Muscle of back (tissue), 11 donors: Measurements from ENCODE around the gene BIK. TPM values are rescaled to one million over a fixed set of nuclear protein-coding genes. Genes with fewer than 3 reads are reported as not detected.
"Not testable (repeated sequence)": the region's sequence is repeated elsewhere in the genome, so short reads cannot be mapped to it uniquely, and the experiment has no call there.

Experiments
- DNase-seq, 3 donors: peaks; one replicate each; pipeline versions ENCODE4 v3.0.0 to v3.0.0-alpha.2; 2013
- polyA plus RNA-seq, 10 donors: library from polyadenylated mRNA; unstranded; fragments of 120-200 nt; gene quantifications; one replicate each; pipeline ENCODE4 v1.2.1, GENCODE V29; 2013; ENCODE audit not compliant: insufficient read length in 10 of 10

The BIK gene
- polyA plus RNA-seq, 10 donors = 0.25 to 0.66 (median 0.31) TPM; not detected in 4

DNA sequence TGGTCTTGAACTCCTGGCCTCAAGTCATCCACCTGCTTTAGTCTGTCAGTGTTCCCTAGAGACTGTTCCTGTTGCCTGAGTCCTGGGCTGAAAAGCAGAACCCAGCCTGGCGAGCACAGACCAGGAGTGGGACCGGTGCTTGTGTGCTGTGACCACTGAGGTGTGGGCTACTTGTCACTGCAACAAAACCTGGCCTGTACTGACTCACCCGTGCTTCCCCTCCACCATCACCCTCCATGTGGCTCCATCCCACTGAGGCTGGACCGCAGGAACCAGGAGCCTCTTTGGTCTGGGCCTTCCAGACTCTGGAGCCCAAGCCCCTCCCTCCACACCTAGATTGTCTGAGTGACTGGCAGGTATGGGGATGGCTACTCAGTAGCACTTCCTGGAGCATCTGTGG is 24.0 kb downstream of the BIK start:
- DNase-seq = no peak

DNA sequence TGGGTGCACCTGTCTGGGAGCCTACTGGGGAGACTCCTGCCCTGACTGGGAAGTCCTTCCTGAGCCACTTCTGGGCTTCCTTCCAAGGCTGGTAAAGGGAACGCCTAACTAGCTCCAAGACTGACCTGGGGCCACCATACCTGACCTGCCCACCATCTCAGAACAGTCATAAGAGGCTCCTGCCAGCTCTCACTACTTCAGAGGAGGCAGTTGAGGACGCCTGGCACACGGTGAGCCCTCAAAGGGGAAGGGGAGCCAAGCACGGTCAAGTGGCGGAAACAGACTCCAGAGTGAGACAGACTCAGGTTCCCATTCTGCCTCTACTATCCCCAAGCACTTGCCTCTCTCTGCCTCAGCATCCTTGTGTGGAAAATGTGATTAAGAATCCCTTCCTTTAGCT is 25.0 kb downstream of the BIK start:
- DNase-seq = no peak

DNA sequence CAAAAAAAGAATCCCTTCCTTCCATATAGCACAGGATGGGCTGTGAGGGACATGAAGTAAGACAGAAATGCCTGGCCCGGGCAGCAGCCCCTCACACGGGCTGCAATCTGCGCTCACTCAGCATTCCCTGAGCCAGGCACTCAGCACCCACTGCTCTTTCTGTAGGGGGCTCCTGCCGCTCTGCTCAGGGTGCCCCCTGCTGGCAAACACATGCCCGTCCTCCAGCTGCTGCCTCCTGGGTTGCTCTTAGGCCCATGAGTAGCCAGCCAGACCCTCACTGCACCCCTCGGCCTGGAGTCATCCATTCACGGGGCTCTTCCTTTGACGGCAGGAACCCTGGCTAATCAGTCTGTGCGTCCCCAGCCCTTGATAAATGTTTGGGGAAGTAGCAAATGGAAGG is 25.7 kb downstream of the BIK start:
- DNase-seq = peak in 1 of 3 donors; percentile 45

DNA sequence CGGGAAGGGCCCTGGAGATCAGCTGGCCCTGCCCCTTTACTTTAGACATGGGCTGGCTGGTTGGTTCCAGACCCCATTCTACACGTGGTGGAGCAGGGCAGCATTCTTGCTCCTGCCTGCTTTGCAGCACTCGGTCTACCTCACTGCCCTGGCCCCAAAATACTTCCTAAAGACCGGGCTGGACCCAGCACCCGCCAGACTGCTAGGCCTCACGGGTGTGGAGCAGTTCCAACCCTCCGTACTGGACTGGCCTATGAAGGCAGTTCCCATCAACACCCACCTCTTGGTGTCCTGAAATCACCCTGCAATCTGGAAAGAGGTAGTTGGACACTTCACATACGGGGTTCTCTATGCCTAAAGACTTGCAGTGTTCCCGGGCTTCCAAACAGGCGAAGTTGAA is 26.3 kb downstream of the BIK start:
- DNase-seq = no peak

DNA sequence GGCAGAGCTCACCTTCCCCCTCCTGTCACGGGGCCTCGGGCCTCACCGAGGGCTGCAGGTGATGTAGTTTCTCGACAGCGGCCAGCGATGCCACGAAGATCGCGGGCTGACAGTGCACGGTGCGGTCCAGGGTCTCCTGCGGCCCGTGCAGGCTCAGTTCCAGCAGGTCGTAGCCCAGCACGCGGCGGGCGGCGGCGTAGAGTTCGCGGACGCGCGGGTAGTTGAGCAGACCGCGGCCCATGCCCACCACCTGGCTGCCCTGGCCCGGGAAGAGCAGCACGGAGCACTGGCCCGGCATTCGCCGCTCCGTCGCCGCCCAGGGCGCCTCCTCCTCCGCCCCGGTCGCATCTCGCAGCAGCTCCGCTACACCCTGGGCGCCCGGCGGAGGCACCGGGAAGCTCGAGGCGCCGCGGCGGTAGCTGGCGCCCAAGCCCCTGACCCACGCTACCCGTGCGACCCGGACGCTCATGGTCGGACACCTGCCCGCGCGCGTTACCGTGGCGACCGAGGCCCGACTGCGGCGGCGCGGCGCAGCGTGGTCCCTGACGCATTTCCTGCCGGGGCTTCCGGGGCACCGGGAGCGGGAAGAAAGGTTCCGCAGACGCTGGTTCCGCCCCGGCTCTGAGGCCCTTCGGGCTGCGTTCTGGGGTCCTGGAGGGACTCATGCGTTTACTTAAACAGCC is 32.5 kb downstream of the BIK start, which contains the start of gene MCAT:
TSS of gene MCAT (minus strand) at position 519 of the 683 bp plus-strand sequence. CDS start at position 469, 50 bp downstream.
- DNase-seq = peak; percentile 70 to 95 (median 86)

DNA sequence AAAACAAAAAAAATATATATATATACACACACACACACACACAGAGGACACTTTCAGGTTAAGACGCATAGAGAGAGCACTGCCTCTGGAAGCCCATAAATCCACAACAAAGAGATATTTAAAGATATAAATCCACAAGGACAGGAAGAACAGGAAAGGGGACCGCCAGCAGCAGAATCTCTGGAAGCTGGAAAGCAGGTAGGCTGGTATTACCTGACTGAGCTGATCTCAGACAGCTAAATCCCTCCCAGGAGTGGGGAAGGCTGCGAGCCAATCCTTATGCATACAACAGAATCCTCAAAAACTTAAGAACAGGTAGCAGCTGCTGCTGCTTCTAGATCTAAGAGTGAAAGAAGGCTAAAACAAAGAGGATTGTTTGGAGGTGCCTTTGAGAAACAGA is 34.4 kb downstream of the BIK start:
- no peak for DNase-seq

DNA sequence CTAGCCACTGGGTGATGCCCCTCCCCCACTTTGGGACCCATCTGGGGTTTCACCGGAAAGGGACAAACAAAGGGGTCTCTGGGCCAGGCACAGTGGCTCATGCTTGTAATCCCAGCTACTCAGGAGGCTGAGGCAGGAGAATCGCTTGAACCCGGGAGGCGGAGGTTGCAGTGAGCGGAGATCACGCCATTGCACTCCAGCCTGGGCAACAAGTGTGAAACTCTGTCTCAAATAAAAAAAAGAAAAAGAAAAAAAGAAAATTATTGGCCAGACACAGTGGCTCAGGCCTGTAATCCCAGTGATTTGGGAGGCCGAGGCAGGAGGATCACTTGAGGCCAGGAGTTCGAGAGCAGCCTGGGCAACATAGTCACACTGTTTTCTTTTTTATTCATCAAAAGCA is 34.8 kb downstream of the BIK start:
- not testable (repeated sequence) for DNase-seq

DNA sequence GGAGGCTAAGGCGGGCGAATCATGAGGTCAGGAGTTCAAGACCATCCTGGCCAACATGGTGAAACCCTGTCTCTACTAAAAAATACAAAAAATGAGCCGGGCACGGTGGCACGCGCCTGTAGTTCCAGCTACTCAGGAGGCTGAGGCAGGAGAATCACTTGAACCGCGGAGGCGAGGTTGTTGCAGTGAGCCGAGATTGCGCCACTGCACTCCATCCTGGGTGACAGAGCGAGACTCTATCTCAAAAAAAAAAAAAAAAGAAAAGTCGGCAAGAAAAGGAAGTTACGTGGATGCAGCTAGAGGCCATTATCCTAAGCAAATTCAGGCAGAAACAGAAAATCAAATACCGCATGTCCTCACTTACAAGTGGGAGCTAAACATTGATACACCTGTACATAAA is 35.8 kb downstream of the BIK start:
- DNase-seq = not testable (repeated sequence)

DNA sequence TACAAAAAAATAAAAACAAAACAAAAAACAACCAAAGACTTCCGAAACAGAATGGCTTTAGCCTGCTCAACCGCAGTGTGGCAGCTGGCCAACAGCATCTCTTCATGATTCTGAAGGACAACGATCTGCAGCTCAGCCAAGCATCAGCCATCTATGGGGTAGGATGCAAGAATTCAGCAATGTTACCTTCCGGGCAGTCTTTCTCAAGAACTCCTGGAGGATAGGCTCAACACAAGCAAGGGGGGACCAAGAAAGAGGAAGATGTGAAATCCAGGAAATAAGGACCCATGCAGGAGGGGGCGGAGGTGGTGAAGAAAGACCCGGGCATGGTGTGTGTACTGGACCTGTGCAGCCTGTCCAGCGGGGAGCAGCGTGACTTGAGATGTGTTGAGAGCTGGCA is 37.3 kb downstream of the BIK start:
- DNase-seq = no peak

DNA sequence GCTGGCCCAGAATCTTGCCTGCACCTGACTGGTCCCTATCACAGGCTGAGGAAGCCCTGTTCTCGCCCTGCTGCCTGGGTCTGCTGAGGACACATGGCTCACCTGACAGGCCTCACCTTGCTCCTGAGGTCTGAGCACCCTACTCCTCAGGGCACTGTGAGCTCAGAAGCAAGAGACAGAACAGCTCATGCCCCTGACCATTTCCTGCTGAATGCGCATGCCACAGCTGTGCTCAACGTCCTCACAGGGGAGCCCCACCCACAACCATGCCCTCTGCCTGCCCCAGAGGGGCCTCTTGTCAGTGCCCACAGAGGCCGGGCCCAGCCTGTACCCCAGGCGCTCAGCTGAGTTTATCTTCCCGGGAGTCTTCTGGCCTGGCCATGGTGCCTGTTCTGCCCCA is 38.0 kb downstream of the BIK start:
- DNase-seq = no peak

DNA sequence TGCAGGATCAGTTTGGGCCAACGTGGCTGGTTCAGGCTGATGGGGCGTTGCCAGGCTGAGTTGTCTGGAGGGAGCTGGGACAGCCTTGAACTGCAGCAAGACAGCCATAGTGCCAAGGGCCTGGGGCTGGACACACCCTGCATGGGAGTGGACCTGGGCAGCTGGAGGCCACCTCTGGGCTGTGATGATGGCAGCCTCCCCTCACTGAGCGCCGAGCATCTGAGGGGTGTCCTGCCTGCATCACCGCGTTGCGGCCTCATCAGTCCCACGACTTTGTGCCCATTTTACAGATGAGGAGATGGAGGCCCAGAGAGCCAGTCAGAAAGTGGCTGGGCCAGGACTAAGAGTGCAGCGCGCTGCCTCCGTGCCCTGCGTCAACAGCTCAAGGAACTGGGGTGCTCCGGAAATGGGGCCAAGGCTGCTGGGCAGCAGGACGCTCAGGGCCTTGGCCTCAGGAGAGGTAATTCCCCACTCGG is 40.2 kb downstream of the BIK start:
- no peak for DNase-seq

DNA sequence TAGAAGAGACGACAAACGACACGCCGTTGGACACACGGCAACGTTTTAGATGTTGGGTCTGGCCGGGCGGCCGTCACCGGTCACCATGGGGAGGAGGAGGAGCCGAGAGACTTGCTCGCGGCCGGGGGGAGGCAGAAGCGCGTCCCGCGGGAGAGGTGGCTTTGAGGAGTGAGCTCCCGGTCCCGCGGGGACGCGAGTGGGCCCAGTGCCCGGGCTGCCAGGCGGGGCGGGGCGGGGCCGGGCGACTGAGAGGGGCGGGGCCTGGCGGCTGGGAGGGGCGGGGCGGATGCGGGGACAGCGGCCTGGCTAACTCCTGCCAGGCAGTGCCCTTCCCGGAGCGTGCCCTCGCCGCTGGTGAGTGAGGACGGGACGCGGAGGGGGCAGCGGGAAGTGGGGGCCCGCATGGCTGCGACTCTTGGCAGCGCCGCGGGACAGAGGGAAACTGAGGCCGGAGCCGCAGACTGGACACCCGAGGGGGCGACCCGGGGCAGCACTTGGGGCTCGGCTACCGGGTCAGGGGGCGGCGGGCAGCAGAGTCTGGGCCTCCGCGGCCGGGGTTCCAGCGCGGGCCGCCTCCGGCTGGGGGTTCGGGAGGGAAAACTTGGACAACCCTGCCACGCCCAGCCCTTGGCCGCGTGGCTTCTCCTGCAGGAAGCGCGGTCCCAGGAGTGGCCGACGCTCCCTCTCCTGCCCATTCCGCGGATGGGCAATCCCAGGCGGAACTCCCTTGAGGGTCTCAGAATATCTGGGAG is 40.9 kb downstream of the BIK start, which contains the start of gene TSPO:
TSS of gene TSPO (plus strand) at position 309 of the 752 bp plus-strand sequence. CDS start 7,680 bp downstream, outside the sequence.
- DNase-seq = peak; percentile 45 to 73 (median 57)

DNA sequence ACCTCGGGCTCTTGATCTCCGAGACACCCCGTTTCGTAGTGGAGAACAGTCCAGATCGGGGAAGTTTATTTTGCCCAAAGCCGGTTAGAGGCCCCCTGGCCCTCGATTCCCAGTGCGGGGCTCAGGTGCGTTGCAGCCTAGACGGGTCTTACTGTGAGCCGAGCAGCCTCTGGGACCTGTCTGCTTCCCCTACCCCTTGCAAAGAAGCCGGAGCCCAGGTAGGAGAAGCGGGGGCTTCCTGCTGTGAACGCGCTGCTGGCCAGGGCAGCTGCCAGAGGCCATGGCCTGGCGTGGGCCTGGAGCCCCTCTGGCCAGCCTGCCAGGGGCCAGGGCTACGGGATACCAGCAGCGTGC is 41.4 kb downstream of the BIK start:
- no peak for DNase-seq

DNA sequence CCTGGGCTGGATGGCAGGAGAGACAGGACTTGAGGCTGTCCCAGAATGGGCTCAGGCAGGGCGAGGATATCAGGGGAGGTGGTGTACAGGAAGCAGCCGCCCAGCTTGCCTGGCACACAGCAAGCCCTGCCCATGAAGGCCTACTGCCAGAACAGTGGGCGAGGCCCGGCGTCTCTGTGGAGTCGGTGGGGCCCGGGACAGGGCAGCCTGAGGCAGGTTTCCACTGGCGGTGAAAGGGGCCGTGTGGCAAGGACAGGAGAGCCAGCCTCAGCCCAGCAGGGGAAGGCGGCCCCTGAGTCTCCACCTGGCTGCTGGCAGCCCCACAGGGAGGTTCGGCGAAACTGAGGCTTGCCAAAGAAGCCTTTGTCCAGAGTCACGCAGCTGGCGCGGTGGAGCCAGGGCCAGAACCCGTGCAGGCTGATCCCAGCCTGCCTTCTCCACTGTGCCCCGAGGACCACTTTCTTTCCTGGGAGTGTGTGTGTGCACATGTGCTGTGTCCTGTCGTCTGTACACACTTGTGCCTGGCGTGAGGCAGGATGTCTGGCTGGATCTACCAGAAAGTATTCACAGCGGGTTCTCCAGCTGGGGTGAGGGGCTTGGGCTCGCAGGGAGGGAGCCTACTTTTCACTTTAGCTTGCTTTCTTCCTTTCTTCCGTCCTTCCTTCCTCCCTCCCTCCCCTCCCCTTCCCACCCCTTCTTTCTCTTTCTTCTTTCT is 42.0 kb downstream of the BIK start:
- DNase-seq = peak in 1 of 3 donors; percentile 71

DNA sequence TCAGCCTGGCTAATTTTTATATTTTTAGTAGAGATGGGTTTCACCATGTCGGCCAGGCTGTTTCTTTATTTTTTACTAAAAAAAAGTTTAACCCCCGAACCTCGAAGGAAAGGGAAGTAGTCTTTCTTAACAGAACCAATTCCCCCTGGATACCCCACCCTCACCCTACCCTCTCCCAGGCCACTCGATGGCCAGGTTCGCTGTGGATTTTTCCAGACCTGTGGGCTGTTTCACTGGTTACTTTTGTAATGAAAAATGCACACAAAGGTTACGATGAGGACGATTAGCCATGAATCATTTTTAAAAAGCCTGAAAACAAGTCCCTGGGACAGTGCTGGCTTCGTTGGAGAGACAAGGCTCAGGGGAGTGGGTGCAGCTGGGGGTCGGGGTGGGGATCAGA is 43.3 kb downstream of the BIK start:
- no peak for DNase-seq

DNA sequence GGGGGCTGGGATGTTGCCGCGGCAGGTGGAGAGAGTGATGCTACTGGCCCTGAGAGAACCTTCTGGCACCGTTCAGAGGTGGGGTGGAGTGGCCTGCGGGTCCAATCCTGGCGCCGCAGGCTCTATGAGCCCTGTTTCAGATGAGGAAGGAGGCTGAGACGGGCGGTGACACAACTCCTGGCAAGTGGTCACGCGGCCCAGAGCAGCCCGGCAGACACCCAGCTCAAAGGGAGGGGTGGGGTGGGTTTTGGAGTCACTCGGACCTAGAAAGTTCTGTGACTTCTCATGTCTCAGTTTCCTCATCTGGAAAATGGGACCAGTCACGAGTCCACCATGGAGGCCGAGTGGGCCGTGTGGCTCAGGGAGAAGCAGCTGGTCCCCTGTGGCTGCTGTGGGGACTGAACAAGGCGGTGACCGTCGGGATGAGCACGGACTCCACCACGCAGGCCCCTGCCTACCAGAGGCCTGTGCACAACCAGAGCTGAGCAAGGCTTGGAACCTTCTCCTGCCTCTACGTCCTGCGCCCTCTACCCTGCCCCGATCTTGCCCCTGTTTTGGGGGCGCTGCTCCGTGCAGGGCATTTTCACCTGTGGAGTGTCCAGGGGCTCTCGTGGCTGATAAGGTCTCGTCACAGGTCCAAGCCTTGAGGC is 44.5 kb downstream of the BIK start:
- DNase-seq = no peak

DNA sequence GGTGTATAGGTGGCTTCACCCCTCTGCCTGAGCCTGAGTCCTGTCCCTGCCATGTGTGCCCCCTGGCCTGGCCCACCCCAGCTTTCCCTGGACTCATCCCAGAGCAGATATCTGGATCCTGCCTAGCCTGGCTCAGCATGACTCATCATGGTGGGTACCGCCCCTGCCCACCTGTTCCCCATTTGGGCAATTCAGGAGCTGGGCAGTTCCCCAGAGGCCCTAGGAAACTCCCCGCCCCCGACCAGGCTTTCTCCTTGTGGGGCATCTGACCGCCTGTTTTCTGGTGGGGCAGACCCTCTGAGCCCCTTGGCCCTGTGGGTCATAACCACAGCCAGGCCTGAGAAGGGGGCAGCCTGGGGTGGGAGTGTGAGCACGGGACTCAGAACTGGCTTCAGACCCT is 45.2 kb downstream of the BIK start:
- DNase-seq = no peak

DNA sequence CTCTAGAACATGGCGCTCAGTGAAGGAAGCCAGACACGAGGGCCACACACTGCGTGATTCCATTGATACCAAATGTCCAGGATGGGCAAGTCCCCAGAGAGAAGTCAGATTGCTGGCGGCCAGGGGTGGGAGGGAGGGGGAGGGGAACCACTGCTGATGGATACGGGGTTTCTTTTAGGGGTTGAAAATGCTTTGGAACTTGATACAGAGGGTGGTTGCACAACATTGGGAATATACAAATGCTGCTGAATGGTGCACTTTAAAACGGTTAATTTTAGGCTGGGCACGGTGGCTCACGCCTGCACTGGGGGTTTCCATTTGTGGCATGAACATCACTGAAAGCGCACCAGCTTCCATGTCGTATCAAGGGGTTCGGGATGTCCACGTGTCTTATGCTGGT is 45.9 kb downstream of the BIK start:
- no peak for DNase-seq

DNA sequence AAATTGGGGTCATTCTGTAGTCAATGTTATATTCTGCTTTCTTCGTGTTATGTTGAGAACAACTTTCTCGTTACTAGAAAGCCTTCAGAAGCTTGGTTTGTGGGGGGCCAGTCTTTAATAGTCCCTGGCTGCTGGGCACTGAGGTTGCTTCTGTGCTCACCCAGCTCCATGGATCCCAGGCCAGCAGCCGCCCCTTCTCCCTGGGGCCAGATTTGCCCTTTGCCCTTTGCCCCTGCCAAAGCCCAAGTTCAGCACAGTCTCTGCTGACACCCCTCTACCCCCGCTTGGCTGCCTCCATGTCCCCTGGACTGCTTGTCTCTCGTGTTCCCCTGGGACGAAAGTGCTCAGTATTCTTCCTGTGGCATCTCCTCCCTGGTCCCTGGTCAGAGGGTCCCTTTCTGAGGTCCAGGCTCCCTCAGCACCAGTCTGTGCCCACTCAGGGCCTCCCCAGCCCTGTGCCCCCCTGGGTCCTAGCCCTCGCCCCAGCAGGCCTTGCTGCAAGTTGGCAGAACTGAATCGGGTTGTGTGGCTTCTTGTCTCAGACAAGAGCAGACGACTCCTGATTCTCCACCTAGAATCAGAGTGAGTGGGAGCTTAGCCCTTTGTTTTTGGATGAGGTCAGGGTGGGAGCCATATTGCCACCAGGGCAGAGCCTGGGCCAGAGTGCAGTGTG is 47.5 kb downstream of the BIK start:
- no peak for DNase-seq

DNA sequence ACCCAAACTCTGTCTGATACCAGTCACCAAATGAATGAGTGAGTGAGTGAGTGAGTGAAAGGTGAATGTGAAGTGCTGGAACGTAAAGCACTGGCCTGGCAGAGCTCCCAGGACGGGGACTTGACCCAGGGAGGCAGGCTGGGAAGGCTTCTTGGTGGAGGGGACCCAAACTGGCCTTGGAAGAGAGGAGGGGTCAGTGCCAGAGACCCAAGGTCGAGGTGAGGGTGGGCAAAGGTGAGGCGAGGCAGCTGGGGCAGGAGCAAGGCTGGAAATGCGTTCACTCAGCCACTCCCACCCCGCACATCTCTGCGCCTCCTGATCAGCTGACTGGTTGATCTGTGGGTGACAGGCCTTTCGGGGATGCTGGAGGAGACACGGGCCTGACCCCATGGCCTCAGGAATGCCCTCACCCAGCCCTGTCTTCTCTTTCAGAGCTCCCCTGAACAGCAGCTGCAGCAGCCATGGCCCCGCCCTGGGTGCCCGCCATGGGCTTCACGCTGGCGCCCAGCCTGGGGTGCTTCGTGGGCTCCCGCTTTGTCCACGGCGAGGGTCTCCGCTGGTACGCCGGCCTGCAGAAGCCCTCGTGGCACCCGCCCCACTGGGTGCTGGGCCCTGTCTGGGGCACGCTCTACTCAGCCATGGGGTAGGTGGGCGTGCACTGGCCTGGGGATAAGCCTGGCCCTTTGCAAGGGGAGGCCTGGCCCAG is 48.4 kb downstream of the BIK start:
- no peak for DNase-seq
